Breast epithelium (tissue), 3 donors: ENCODE measurements around the gene BABAM2.

Experiments
- CTCF ChIP-seq, 3 donors: fragments of 450-650 bp; IDR thresholded peaks; one replicate each; pipeline ENCODE4 v1.5.1; 2016 to 2017; ENCODE audit warnings: antibody characterized with exemption in 3 of 3, mild to moderate bottlenecking in 3 of 3, moderate library complexity in 3 of 3
- POLR2A ChIP-seq: fragments of 450-650 bp; IDR thresholded peaks from one replicate; pipeline ENCODE4 v1.6.1; 2016; ENCODE audit warnings: antibody characterized with exemption, mild to moderate bottlenecking, moderate library complexity
- POLR2AphosphoS5 ChIP-seq, 3 donors: sonication (generic); formaldehyde crosslinking; IDR thresholded peaks; one replicate each; pipeline ENCODE4 v1.6.1; 2017; ENCODE audit warnings: antibody characterized with exemption in 3 of 3

- TF ChIP-seq CTCF (IDR thresholded peaks at IDR 0.05) (no peak), POLR2A (no peak), POLR2AphosphoS5 (IDR thresholded peaks at IDR 0.05) (no peak)
These were observed 410.2 kb downstream of the BABAM2 start for GRCh38 chr2:28300485-28301341.
